CD4-positive, alpha-beta memory T cell (primary cell): Measurements from ENCODE around the gene WRNIP1. TPM values are rescaled to one million over a fixed set of nuclear protein-coding genes. Genes with fewer than 3 reads are reported as not detected.

ENCODE experiments used
- CTCF ChIA-PET: fragments of 350-600 bp; sonication (Branson Sonifier 250); formaldehyde crosslinking; loops from one replicate; lab custom pipeline; 2021; ENCODE audit warnings: inconsistent platforms; ENCODE audit not compliant: partially characterized antibody; lab: Charles Lee
- POLR2A ChIA-PET: fragments of 350-600 bp; sonication (Branson Sonifier 250); formaldehyde crosslinking; loops from one replicate; lab custom pipeline; 2021; ENCODE audit not compliant: partially characterized antibody; lab: Charles Lee
- DNase-seq, 5 donors: peaks; one replicate each; pipeline versions ENCODE4 v3.0.0 to v3.0.0-alpha.2; 2020 to 2022; ENCODE audit warnings: mixed read lengths in 1 of 5
- H3K27ac ChIP-seq: one replicate; pipeline ENCODE4 v1.7.0; 2013; ENCODE audit warnings: low read depth, low read length
- H3K27me3 ChIP-seq: 2 replicates; pipeline ENCODE4 v1.7.0; 2013; ENCODE audit warnings: mild to moderate bottlenecking, low read length, moderate library complexity; ENCODE audit not compliant: insufficient read depth
- H3K36me3 ChIP-seq: 2 replicates; pipeline ENCODE4 v1.7.0; 2013; ENCODE audit warnings: mild to moderate bottlenecking, low read length, moderate library complexity; ENCODE audit not compliant: insufficient read depth
- H3K4me1 ChIP-seq: 2 replicates; pipeline ENCODE4 v1.7.0; 2013; ENCODE audit warnings: mild to moderate bottlenecking, low read length, moderate library complexity; ENCODE audit not compliant: insufficient read depth
- H3K4me3 ChIP-seq, 2 donors: one replicate each; pipeline ENCODE4 v1.7.0; 2013; ENCODE audit warnings: low read length in 2 of 2, mild to moderate bottlenecking in 1 of 2
- H3K9me3 ChIP-seq, 2 donors: one replicate each; pipeline ENCODE4 v1.7.0; 2013; ENCODE audit warnings: low read length in 2 of 2, control low read depth in 1 of 2; ENCODE audit not compliant: control insufficient read depth in 1 of 2
- H3K27ac Mint-ChIP-seq, 7 donors: one replicate each; pipeline ENCODE4 v1.8.0; 2020 to 2021; ENCODE audit warnings: mixed read lengths in 7 of 7, mild to moderate bottlenecking in 6 of 7, inconsistent platforms in 3 of 7, moderate library complexity in 3 of 7
- H3K27me3 Mint-ChIP-seq, 2 donors: one replicate each; pipeline ENCODE4 v1.8.0; 2020 to 2021; ENCODE audit warnings: mixed read lengths in 2 of 2
- H3K36me3 Mint-ChIP-seq, 2 donors: one replicate each; pipeline ENCODE4 v1.8.0; 2020 to 2021; ENCODE audit warnings: mixed read lengths in 2 of 2, inconsistent platforms in 1 of 2, mild to moderate bottlenecking in 1 of 2
- H3K4me1 Mint-ChIP-seq, 4 donors: one replicate each; pipeline ENCODE4 v1.8.0; 2020 to 2021; ENCODE audit warnings: mixed read lengths in 4 of 4, mild to moderate bottlenecking in 1 of 4
- H3K4me3 Mint-ChIP-seq, 8 donors: one replicate each; pipeline ENCODE4 v1.8.0; 2020 to 2021; ENCODE audit warnings: mixed read lengths in 8 of 8, mild to moderate bottlenecking in 7 of 8, moderate library complexity in 6 of 8, inconsistent platforms in 3 of 8
- H3K9me3 Mint-ChIP-seq, 8 donors: one replicate each; pipeline ENCODE4 v1.8.0; 2020 to 2021; ENCODE audit warnings: mixed read lengths in 8 of 8, mild to moderate bottlenecking in 5 of 8, inconsistent platforms in 3 of 8, moderate library complexity in 1 of 8
- intact Hi-C: fragments of 100-400 bp; cut with micrococcal nuclease; formaldehyde crosslinking; loops from one replicate; pipeline ENCODE4 v1.15.1; 2023
- polyA plus RNA-seq, 2 donors: library from polyadenylated mRNA; unstranded; fragments of 300-500 nt; fragmentation: Illumina TruSeq; gene quantifications; one replicate each; pipeline ENCODE4 v1.2.3, GENCODE V29; 2021
- total RNA-seq, 2 experiments: library from RNA; stranded (reverse); gene quantifications; one replicate each; pipeline ENCODE4 v1.2.3, GENCODE V29; 2021

WRNIP1 gene
- total and polyA plus RNA-seq, 4 experiments from 2014 or later: 27.3 to 54.1 (median 41.9) TPM

GRCh38 chr6:2790588-2791449, 25.6 kb downstream of the WRNIP1 start:
- intact Hi-C loops: loop anchor here (1.0 kb wide), 4 partner anchors 55 to 198 kb away; no protein-coding TSS in a partner anchor
- Histone ChIP-seq H3K4me3 (no peak overlapping the region), H3K4me1 (peaks cover 26% of the 10 kb centered on the region), H3K9me3 (no peaks in the 10 kb centered on the region), H3K27ac (no peak overlapping the region), H3K27me3 (no peaks in the 10 kb centered on the region), H3K36me3 (no peaks in the 10 kb centered on the region)
- peak; percentile 41 to 57 (median 53) for DNase-seq
- Mint-ChIP-seq H3K9me3 (no peaks in the 10 kb centered on the region), H3K4me3 (peak overlapping the region in 6 of 8 donors; percentile 17 to 61 (median 40)), H3K4me1 (peaks cover 24 to 35% (median 30%) of the 10 kb centered on the region in 4 donors), H3K27ac (peak overlapping the region; percentile 27 to 83 (median 68)), H3K27me3 (no peaks in the 10 kb centered on the region), H3K36me3 (peaks cover 18% of the 10 kb centered on the region in 2 donors)
- ChIA-PET CTCF (interaction anchor here (0.6 to 5.8 kb wide), 32 partner anchors 9 to 267 kb away, joined by 3 to 80 read pairs (median 4); partner anchors contain the start of gene SERPINB1), POLR2A (interaction anchor here (0.7 to 2.4 kb wide), 7 partner anchors 44 to 199 kb away, joined by 3 to 13 read pairs (median 4); partner anchors contain the start of gene SERPINB1)

DNA sequence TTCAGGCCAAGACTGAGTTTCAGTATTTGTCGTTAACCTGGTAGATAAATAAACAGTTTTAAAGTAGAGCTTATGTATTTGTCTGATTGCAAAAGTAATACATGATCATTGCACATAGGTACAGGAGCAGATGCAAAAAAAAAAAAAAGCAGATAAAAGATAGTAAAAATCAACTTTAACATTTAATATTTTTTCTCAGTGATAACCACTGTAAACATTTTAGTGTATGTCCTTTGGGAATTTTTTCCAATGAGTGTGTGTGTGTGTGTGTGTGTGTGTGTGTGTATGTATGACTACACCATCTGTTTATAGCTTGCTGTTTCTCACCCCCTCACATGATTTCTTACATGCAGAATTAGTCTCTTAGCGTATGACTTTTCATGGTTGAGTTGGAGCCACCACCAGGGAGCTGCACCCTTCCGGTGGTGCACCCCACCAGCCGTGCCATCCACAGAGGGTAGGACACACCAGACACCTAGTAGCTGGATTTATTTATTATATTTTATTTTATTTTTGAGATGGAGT, 26.3 kb downstream of the WRNIP1 start:
- Mint-ChIP-seq H3K27ac (peak overlapping the region; percentile 36 to 83 (median 68)), H3K4me3 (peak overlapping the region in 6 of 8 donors; percentile 17 to 61 (median 40)), H3K4me1 (peaks cover 22 to 35% (median 26%) of the 10 kb centered on the region in 4 donors), H3K9me3 (no peaks in the 10 kb centered on the region), H3K27me3 (no peaks in the 10 kb centered on the region), H3K36me3 (peaks cover 12 to 13% of the 10 kb centered on the region in 2 donors)
- CTCF ChIA-PET: interaction anchor here (0.6 to 5.8 kb wide), 32 partner anchors 9 to 266 kb away, joined by 3 to 80 read pairs (median 4); partner anchors contain the start of gene SERPINB1
- H3K4me1 ChIP-seq: peaks cover 26% of the 10 kb centered on the region
- DNase-seq: no peak
- H3K27ac ChIP-seq: no peak overlapping the region
- no peaks in the 10 kb centered on the region for H3K9me3 ChIP-seq
- H3K36me3 ChIP-seq: no peaks in the 10 kb centered on the region
- H3K4me3 ChIP-seq: no peak overlapping the region
- no peaks in the 10 kb centered on the region for H3K27me3 ChIP-seq
- intact Hi-C loops: loop anchor here (1.0 kb wide), 4 partner anchors 55 to 198 kb away; no protein-coding TSS in a partner anchor
- POLR2A ChIA-PET: interaction anchor here (0.7 to 2.4 kb wide), 7 partner anchors 43 to 198 kb away, joined by 3 to 13 read pairs (median 4); partner anchors contain the start of gene SERPINB1

DNA sequence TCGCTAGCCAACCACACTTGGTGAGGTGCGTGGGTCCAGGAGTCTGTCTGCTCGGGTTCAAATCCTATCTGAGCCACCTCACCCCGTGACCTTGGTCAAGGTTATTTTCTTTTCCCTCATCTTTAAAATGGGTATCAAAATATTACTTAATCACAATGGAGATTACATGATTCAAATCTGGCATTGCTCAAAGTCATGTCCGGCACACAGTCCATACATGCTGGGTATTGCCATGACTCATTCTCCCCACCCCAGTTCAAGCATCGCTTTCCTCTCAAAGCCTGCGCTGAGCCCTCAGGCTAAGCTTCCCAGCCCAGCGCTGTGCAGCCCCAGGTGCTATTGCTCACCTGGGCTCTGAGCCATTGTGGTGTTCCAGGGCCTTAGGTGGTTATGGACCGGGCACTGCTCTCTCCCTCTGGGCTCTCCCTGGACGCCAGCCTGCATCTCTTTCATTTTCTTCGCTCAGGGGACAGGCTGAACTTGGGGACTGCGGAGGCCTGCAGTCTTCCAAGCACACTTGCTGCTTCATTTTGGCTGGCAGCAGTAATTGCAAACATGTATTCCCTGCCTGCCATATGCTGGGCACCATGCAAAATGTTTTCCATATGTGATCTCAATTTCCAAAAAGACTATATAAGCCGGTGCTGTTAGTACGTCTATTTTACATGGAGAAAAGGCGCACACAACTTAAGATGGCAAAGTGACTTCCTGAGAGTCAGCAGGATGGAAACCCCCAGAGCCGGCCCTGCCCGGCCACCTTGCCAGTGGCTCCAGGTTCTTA, 27.3 kb downstream of the WRNIP1 start:
- POLR2A ChIA-PET: interaction anchor here (1.2 to 2.4 kb wide), 4 partner anchors 48 to 139 kb away, joined by 3 to 13 read pairs (median 4); partner anchors contain the start of gene SERPINB1
- Histone ChIP-seq H3K4me1 (peaks cover 26% of the 10 kb centered on the region), H3K9me3 (no peaks in the 10 kb centered on the region), H3K4me3 (no peak overlapping the region), H3K27ac (no peak overlapping the region), H3K36me3 (no peaks in the 10 kb centered on the region), H3K27me3 (no peaks in the 10 kb centered on the region)
- Mint-ChIP-seq H3K27me3 (no peaks in the 10 kb centered on the region), H3K4me3 (no peak overlapping the region), H3K36me3 (peaks cover 7 to 10% of the 10 kb centered on the region in 2 donors), H3K27ac (peak overlapping the region in 4 of 7 donors; percentile 25 to 62 (median 46)), H3K4me1 (peaks cover 19 to 35% (median 26%) of the 10 kb centered on the region in 4 donors), H3K9me3 (no peaks in the 10 kb centered on the region)
- CTCF ChIA-PET: interaction anchor here (1.1 to 5.8 kb wide), 10 partner anchors 14 to 151 kb away, joined by 3 to 80 read pairs (median 8); partner anchors contain the start of gene SERPINB1
- intact Hi-C loops: no loop called here
- DNase-seq: no peak

DNA sequence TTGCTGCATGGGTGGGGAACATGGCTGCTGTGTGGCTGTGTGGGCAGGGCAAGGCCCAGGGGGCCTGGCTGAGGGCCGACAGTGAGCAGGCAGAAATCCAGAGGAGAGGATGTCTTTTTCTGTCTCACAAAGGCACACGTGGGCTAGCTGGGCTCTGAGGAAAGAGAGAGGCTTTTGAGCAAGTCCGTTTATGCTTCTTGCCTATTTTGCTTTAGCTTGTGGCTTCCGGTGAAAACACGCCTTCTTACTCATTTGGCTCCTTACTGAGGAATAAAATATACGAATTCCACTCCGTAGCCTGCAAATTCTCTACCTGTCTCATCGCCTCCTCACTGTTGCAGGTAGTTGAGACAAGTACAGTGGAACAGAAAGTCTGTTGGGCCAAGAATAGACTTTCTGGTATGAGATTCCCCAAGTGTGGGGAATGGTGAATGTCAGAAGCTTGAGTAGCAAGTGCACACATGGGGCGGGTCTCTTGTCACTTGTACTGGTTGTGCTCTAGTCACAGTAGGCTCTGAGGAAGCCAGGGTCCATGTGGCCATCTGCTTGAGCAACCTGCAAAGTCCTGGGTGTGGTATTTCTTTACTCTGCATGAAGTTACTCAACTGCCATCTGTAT, 28.4 kb downstream of the WRNIP1 start:
- Histone ChIP-seq H3K27me3 (no peaks in the 10 kb centered on the region), H3K36me3 (no peaks in the 10 kb centered on the region), H3K9me3 (no peaks in the 10 kb centered on the region), H3K4me1 (peaks cover 26% of the 10 kb centered on the region), H3K27ac (no peak overlapping the region), H3K4me3 (no peak overlapping the region)
- ChIA-PET POLR2A (interaction anchor here (1.0 to 1.3 kb wide), 2 partner anchors 27 to 47 kb away, joined by 3 to 4 read pairs; no protein-coding TSS in a partner anchor), CTCF (interaction anchor here (0.6 to 5.8 kb wide), 5 partner anchors 10 to 657 kb away, joined by 3 to 80 read pairs (median 4); partner anchors contain the start of gene SERPINB1)
- peak in 3 of 5 donors; percentile 8 to 19 (median 17) for DNase-seq
- peak overlapping the region in 7 of 8 donors; percentile 36 to 65 (median 55) for H3K4me3 Mint-ChIP-seq
- H3K36me3 Mint-ChIP-seq: peaks cover 3 to 5% of the 10 kb centered on the region in 2 donors
- H3K27me3 Mint-ChIP-seq: no peaks in the 10 kb centered on the region
- peaks cover 19 to 35% (median 26%) of the 10 kb centered on the region in 4 donors for H3K4me1 Mint-ChIP-seq
- intact Hi-C loops: no loop called here
- H3K27ac Mint-ChIP-seq: peak overlapping the region; percentile 33 to 80 (median 67)
- H3K9me3 Mint-ChIP-seq: no peaks in the 10 kb centered on the region

DNA sequence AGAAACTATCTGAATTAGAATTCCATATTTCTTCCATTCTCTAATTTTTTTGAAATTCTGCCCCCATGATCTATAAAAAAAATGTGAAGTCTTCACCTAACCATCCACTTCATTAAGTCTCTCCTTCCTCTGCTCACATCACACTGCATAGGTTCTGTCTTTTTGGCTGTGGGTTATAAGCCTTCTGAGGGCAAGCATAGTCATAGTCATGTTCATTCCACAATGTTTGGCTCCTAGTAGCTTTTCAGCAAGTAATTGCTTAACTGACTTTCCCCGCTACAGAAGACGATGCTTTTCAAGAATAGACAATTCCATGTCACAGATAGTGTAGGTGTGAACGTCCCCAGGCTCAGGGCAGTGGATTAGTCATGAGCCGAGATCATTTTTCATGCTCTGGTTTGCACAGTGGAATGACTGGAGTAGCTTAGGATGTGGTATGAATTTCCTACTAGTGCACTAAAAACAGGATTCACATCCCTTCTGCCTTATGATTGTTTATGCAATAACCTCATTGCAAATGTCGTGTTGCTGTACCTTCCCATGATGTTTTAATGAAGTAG, 29.1 kb downstream of the WRNIP1 start:
- H3K36me3 Mint-ChIP-seq: peaks cover 2 to 5% of the 10 kb centered on the region in 2 donors
- no peaks in the 10 kb centered on the region for H3K27me3 Mint-ChIP-seq
- peak overlapping the region in 1 of 8 donors; percentile 36 for H3K4me3 Mint-ChIP-seq
- Histone ChIP-seq H3K27me3 (no peaks in the 10 kb centered on the region), H3K27ac (no peak overlapping the region), H3K4me3 (no peak overlapping the region), H3K4me1 (peaks cover 26% of the 10 kb centered on the region), H3K36me3 (no peaks in the 10 kb centered on the region), H3K9me3 (no peaks in the 10 kb centered on the region)
- peaks cover 19 to 35% (median 26%) of the 10 kb centered on the region in 4 donors for H3K4me1 Mint-ChIP-seq
- POLR2A ChIA-PET: interaction anchor here (1.0 to 1.3 kb wide), 2 partner anchors 28 to 47 kb away, joined by 3 to 4 read pairs; no protein-coding TSS in a partner anchor
- DNase-seq: no peak
- H3K27ac Mint-ChIP-seq: peak overlapping the region in 2 of 7 donors; percentile 32 to 69
- H3K9me3 Mint-ChIP-seq: no peaks in the 10 kb centered on the region
- intact Hi-C loops: no loop called here
- CTCF ChIA-PET: interaction anchor here (0.6 to 5.8 kb wide), 5 partner anchors 10 to 657 kb away, joined by 3 to 80 read pairs (median 4); partner anchors contain the start of gene SERPINB1

DNA sequence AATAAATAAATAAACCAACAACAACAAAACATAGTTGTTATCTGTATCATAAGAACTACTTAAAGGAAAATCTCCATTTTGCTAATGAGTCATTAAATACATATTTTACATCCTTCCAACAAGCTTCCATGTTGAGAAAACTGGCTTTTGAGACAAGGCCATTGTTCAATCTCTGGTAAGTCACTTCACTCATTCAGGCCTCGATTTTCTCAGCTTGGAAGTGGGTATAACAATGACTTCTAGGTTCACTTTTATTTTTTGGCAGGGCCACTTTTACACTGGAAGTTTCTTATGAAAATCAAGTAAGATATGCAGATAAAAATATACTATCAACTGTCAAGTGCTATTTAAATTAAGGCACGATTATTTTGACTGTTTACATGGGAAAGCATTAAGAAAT, 30.0 kb downstream of the WRNIP1 start:
- no peak overlapping the region for H3K4me3 ChIP-seq
- H3K27me3 ChIP-seq: no peaks in the 10 kb centered on the region
- Mint-ChIP-seq H3K27me3 (no peaks in the 10 kb centered on the region), H3K9me3 (no peaks in the 10 kb centered on the region), H3K27ac (no peak overlapping the region), H3K36me3 (peaks cover 2 to 5% of the 10 kb centered on the region in 2 donors), H3K4me1 (peaks cover 21 to 44% (median 33%) of the 10 kb centered on the region in 4 donors), H3K4me3 (no peak overlapping the region)
- no peak for DNase-seq
- peaks cover 26% of the 10 kb centered on the region for H3K4me1 ChIP-seq
- POLR2A ChIA-PET: interaction anchor here (0.9 kb wide), 1 partner anchor 46 kb away, joined by 3 read pairs; the partner anchor contains the start of gene SERPINB1
- CTCF ChIA-PET: interaction anchor here (1.1 to 1.8 kb wide), 2 partner anchors 11 to 34 kb away, joined by 4 read pairs; no protein-coding TSS in a partner anchor
- H3K9me3 ChIP-seq: no peaks in the 10 kb centered on the region
- no peaks in the 10 kb centered on the region for H3K36me3 ChIP-seq
- H3K27ac ChIP-seq: no peak overlapping the region
- intact Hi-C loops: no loop called here
